NCI-H2029 (cell line): ENCODE results near the gene TGFB2.

ENCODE experiments used
- DNase-seq: peaks from one replicate; lab custom pipeline; 2025; lab: John Stamatoyannopoulos, UW

Gene TGFB2

GRCh38 chr1:218390618-218391017 is 45.5 kb downstream of the TGFB2 start:
- DNase-seq = peak; percentile 42

- no peak for DNase-seq
Observed at GRCh38 chr1:218392780-218393179, 47.6 kb downstream of the TGFB2 start.

GRCh38 chr1:218394416-218394815 is 49.3 kb downstream of the TGFB2 start:
- DNase-seq = peak; percentile 71

- no peak for DNase-seq
Observed at GRCh38 chr1:218394989-218395388, 49.9 kb downstream of the TGFB2 start.

DNA sequence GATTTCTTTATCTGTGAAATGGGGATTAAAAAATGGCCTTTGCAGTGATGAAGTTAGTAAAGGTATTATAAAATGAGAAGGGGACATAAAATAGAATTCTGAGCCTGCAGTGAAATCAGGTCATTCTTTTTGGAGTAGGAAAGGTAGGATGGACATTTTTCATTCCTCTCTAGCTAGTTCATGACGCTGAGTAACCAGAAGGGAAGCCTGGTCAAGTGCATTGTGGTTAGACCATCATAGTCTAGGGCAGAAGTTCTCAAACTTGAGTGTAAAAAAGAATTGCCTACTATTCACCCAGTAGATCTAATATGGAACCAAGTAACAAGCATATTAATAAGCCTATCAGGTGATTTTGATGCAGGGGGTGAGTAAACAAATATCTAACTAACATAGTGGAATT is 50.8 kb downstream of the TGFB2 start:
- DNase-seq = no peak

- no peak for DNase-seq
Observed at GRCh38 chr1:218397752-218398339, 52.7 kb downstream of the TGFB2 start.

DNA sequence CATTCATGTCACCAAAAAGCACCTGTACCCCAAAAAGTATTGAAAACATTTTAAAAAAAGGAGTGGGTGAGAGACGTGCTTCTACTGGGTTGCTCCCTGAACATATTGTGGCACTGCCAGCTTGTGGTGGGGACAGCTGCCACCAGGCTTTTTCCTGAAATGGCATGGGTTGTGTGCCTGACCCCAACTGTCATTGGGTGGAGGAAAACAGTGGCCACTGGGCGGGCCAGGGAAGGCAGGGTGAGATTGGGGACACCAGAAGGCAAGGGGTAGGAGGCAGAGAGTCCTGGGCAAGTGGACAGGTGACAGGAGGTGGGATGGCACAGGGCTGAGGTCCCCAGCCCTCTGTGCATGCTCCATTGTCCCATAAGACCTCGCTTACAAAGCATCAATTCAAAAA is 55.5 kb downstream of the TGFB2 start:
- DNase-seq = no peak

- DNase-seq = no peak
Observed at GRCh38 chr1:218401441-218401997, 56.4 kb downstream of the TGFB2 start.

GRCh38 chr1:218401998-218402785 is 57.1 kb downstream of the TGFB2 start:
- DNase-seq = peak; percentile 81

- DNase-seq = no peak
Observed at GRCh38 chr1:218402786-218403120, 57.6 kb downstream of the TGFB2 start.

GRCh38 chr1:218403300-218403699 is 58.2 kb downstream of the TGFB2 start:
- DNase-seq = no peak

GRCh38 chr1:218407630-218408029 is 62.5 kb downstream of the TGFB2 start:
- DNase-seq = no peak

DNA sequence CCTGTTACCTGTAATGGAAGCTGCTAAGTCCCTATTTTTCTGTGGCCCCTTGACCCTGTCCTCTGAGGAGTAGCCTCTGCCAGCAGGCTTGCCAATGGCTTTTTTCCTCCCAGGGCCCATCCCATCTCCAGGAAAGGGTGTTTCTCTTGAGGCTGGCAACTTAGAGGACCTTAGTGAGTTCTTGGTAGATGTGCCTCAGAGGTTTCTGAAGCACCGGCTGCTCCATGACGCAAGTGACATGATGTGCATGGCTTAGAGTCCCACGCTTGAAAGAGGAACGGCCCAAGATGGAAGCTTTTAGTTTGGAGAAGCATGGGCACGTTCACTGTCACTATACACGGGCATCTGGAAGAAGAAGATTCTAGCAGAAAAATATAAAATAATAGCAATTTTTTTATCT is 63.0 kb downstream of the TGFB2 start:
- DNase-seq = no peak

DNA sequence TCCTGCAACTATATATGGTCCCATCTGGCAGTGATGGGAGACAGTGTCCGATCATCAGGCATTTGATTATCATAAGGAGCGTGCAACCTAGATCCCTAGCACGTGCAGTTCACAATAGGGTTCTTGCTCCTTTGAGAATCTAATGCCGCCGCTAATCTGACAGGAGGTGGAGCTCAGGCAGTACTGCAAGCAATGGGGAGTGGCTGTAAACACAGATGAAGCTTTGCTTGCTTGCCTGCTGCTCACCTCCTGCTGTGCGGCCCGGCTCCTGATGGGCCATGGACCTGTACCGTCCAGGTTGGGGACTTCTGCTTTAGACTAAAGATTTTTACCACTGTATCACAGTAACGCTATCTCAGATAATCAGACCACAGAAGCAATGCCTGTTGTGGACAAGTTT is 63.8 kb downstream of the TGFB2 start:
- no peak for DNase-seq

GRCh38 chr1:218409946-218410510 is 64.9 kb downstream of the TGFB2 start:
- no peak for DNase-seq

DNA sequence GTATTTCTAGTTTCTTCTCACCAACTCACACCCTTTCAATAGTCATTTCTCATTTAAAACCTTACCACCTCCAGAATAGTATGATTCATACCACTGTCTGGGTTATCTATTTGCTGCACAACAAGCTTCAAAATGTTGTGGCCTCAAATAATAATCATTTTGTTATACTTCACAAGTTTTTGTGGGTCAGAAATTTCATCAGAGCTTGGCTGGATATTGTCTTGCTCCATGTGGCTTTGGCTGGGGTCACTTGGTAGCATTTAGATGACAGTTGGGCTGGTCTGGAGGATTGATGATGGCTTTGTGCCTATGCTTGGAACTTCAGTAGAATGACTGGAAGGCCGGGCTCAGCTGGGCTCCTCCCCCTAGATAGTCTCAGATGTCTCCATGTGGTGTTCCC is 66.0 kb downstream of the TGFB2 start:
- no peak for DNase-seq

GRCh38 chr1:218412171-218412570 is 67.0 kb downstream of the TGFB2 start:
- DNase-seq = no peak

- DNase-seq = no peak
Observed at GRCh38 chr1:218413179-218413578, 68.0 kb downstream of the TGFB2 start.

- DNase-seq = no peak
Observed at GRCh38 chr1:218414060-218414728, 69.1 kb downstream of the TGFB2 start.

DNA sequence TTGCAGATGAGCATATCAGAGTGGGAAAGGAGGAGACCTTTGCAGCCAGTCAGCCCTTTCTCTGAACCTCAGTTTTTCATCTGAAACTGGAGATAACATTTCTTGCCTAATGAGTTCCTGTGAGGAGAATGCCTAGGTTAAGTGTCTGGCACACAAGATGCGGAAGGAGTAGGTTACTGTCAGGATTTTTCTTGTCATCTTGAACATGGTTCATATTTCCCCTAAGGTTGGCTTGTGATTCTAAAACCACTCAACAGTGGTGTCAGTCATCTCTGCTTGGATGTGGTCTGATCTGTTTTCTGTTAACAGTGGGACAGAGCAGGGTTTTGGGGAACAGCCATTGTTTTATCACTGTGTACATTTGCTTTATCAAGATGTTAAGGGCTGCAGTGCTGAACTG is 70.6 kb downstream of the TGFB2 start:
- no peak for DNase-seq

- no peak for DNase-seq
Observed at GRCh38 chr1:218421531-218421930, 76.4 kb downstream of the TGFB2 start.

GRCh38 chr1:218424502-218424901 is 79.4 kb downstream of the TGFB2 start:
- no peak for DNase-seq
